Ectodermal cell (in vitro differentiated cells): Measurements from ENCODE around the gene ACAP3.
"Not testable (repeated sequence)": the region's sequence is repeated elsewhere in the genome, so short reads cannot be mapped to it uniquely, and the experiment has no call there.

Experiments used
- H3K27ac ChIP-seq: 2 replicates; pipeline ENCODE4 v1.7.0; 2013; ENCODE audit warnings: mild to moderate bottlenecking, low read depth, low read length; ENCODE audit not compliant: insufficient read depth, poor library complexity, severe bottlenecking
- H3K27me3 ChIP-seq: 2 replicates; pipeline ENCODE4 v1.7.0; 2013; ENCODE audit warnings: mild to moderate bottlenecking, low read length; ENCODE audit not compliant: insufficient read depth, control insufficient read depth, poor library complexity, severe bottlenecking
- H3K36me3 ChIP-seq: one replicate; pipeline ENCODE4 v1.7.0; 2013; ENCODE audit warnings: low read length; ENCODE audit not compliant: control insufficient read depth, insufficient read depth
- H3K4me1 ChIP-seq: one replicate; pipeline ENCODE4 v1.7.0; 2013; ENCODE audit warnings: low read length; ENCODE audit not compliant: control insufficient read depth, insufficient read depth
- H3K4me3 ChIP-seq: 2 replicates; pipeline ENCODE4 v1.7.0; 2013; ENCODE audit warnings: low read depth, low read length, control low read depth; ENCODE audit not compliant: insufficient read depth
- H3K9me3 ChIP-seq: 2 replicates; pipeline ENCODE4 v1.7.0; 2013; ENCODE audit warnings: mild to moderate bottlenecking, low read length, moderate library complexity; ENCODE audit not compliant: control insufficient read depth
- WGBS, 2 experiments: methylation state at CpG; one replicate each; pipeline ENCODE4 v1.1.7; 2013; ENCODE audit warnings: missing lambda C conversion rate in 2 of 2; 5-methylcytosine and 5-hydroxymethylcytosine counted together

ACAP3 gene

GRCh38 chr1:1320666-1321448, 13.1 kb upstream of the ACAP3 start:
- WGBS, 2 experiments = 94 to 95% methylated on average over 23 of the region's 23 CpGs
- no peaks in the 10 kb centered on the region for H3K27me3 ChIP-seq
- peaks cover 17% of the 10 kb centered on the region for H3K36me3 ChIP-seq
- H3K9me3 ChIP-seq = no peaks in the 10 kb centered on the region
- no peak overlapping the region for H3K4me3 ChIP-seq
- no peak overlapping the region for H3K27ac ChIP-seq
- H3K4me1 ChIP-seq = peaks cover 9% of the 10 kb centered on the region

GRCh38 chr1:1319646-1319941, 11.9 kb upstream of the ACAP3 start:
- no peaks in the 10 kb centered on the region for H3K9me3 ChIP-seq
- 96% methylated on average over 13 of the region's 13 CpGs for WGBS, 2 experiments
- H3K4me1 ChIP-seq = peaks cover 6% of the 10 kb centered on the region
- peaks cover 17% of the 10 kb centered on the region for H3K36me3 ChIP-seq
- no peaks in the 10 kb centered on the region for H3K27me3 ChIP-seq
- no peak overlapping the region for H3K4me3 ChIP-seq
- H3K27ac ChIP-seq = no peak overlapping the region

- Histone ChIP-seq H3K36me3 (peaks cover 17% of the 10 kb centered on the region), H3K27ac (no peak overlapping the region), H3K9me3 (no peaks in the 10 kb centered on the region), H3K4me1 (peaks cover 6% of the 10 kb centered on the region), H3K4me3 (no peak overlapping the region), H3K27me3 (no peaks in the 10 kb centered on the region)
- WGBS, 2 experiments = 93% methylated on average over 36 of the region's 36 CpGs
Measured at GRCh38 chr1:1318777-1319645, 11.3 kb upstream of the ACAP3 start.

- no peaks in the 10 kb centered on the region for H3K27me3 ChIP-seq
- peaks cover 20% of the 10 kb centered on the region for H3K36me3 ChIP-seq
- no peak overlapping the region for H3K27ac ChIP-seq
- WGBS, 2 experiments = 94 to 95% methylated on average over 9 of the region's 9 CpGs
- peaks cover 6% of the 10 kb centered on the region for H3K4me1 ChIP-seq
- H3K4me3 ChIP-seq = no peak overlapping the region
- H3K9me3 ChIP-seq = no peaks in the 10 kb centered on the region
Measured at GRCh38 chr1:1318131-1318652, 10.5 kb upstream of the ACAP3 start.

GRCh38 chr1:1317420-1317819, 9.7 kb upstream of the ACAP3 start:
- WGBS, 2 experiments = 95% methylated on average over 6 of the region's 6 CpGs
- peaks cover 25% of the 10 kb centered on the region for H3K36me3 ChIP-seq
- no peaks in the 10 kb centered on the region for H3K27me3 ChIP-seq
- H3K4me3 ChIP-seq = no peak overlapping the region
- no peak overlapping the region for H3K27ac ChIP-seq
- H3K9me3 ChIP-seq = no peaks in the 10 kb centered on the region
- H3K4me1 ChIP-seq = peaks cover 6% of the 10 kb centered on the region

GRCh38 chr1:1316199-1316598, 8.5 kb upstream of the ACAP3 start:
- peaks cover 30% of the 10 kb centered on the region for H3K36me3 ChIP-seq
- H3K27me3 ChIP-seq, H3K27ac ChIP-seq, H3K4me3 ChIP-seq, H3K4me1 ChIP-seq, H3K9me3 ChIP-seq: not testable (repeated sequence)
- 87 to 91% methylated on average over 8 of the region's 8 CpGs for WGBS, 2 experiments

- 24 to 25% methylated on average over 10 to 14 of the region's 26 CpGs for WGBS, 2 experiments
- H3K9me3 ChIP-seq = no peaks in the 10 kb centered on the region
- peak overlapping the region; percentile 8 for H3K27ac ChIP-seq
- peaks cover 6% of the 10 kb centered on the region for H3K4me1 ChIP-seq
- no peak overlapping the region for H3K4me3 ChIP-seq
- no peaks in the 10 kb centered on the region for H3K27me3 ChIP-seq
- H3K36me3 ChIP-seq = peaks cover 23% of the 10 kb centered on the region
Measured at GRCh38 chr1:1315435-1315954, 7.8 kb upstream of the ACAP3 start.

- peaks cover under 1% of the 10 kb centered on the region for H3K27me3 ChIP-seq
- WGBS, 2 experiments = 94 to 95% methylated on average over 23 of the region's 23 CpGs
- no peak overlapping the region for H3K4me3 ChIP-seq
- H3K36me3 ChIP-seq = peaks cover 22% of the 10 kb centered on the region
- peaks cover 12% of the 10 kb centered on the region for H3K4me1 ChIP-seq
- no peaks in the 10 kb centered on the region for H3K9me3 ChIP-seq
- peak overlapping the region; percentile 8 for H3K27ac ChIP-seq
Measured at GRCh38 chr1:1314678-1315335, 7.1 kb upstream of the ACAP3 start.

- Histone ChIP-seq H3K27ac (no peak overlapping the region), H3K9me3 (no peaks in the 10 kb centered on the region), H3K36me3 (peaks cover 19% of the 10 kb centered on the region), H3K4me3 (no peak overlapping the region), H3K4me1 (peaks cover 18% of the 10 kb centered on the region), H3K27me3 (peaks cover 6% of the 10 kb centered on the region)
- WGBS, 2 experiments = 95 to 96% methylated on average over 15 of the region's 15 CpGs
Measured at GRCh38 chr1:1314237-1314586, 6.5 kb upstream of the ACAP3 start.
